ENCODE measurements around the gene NDUFS1. TPM values are rescaled to one million over a fixed set of nuclear protein-coding genes. Genes with fewer than 3 reads are reported as not detected.

NDUFS1 gene
- total and polyA plus RNA-seq, 4 donors, result 16.3 to 87.4 (median 60.5) TPM

GRCh38 chr2:206145665-206146064 is 13.6 kb downstream of the NDUFS1 start:
- Histone ChIP-seq H3K27me3 (ENCODE audit: control insufficient read depth in 3 of 3, insufficient read depth in 3 of 3, low read length in 2 of 3) (no peaks in the 10 kb centered on the region), H3K9ac (ENCODE audit: insufficient read depth in 1 of 2, low read length in 2 of 2) (no peak overlapping the region), H3K27ac (ENCODE audit: low read depth in 1 of 2, low read length in 1 of 2) (no peak overlapping the region), H3K4me1 (ENCODE audit: control insufficient read depth in 5 of 5, insufficient read depth in 5 of 5, low read length in 5 of 5) (no peaks in the 10 kb centered on the region), H3K4me3 (no peak overlapping the region), H3K36me3 (ENCODE audit: control insufficient read depth in 4 of 4, insufficient read depth in 4 of 4, low read length in 4 of 4) (peaks cover 27 to 66% (median 46%) of the 10 kb centered on the region in 4 donors), H3K9me3 (ENCODE audit: control insufficient read depth in 4 of 4, insufficient read depth in 3 of 4, low read length in 3 of 4) (no peaks in the 10 kb centered on the region)
- TF ChIP-seq CTCF (IDR thresholded peaks at IDR 0.05; ENCODE audit: control extremely low read depth, extremely low read depth), result no peak
- WGBS, 2 donors, result 78 to 93% methylated on average over 5 of the region's 5 CpGs
- DNase-seq (no peak), ATAC-seq (ENCODE audit: insufficient read depth, low FRiP score) (no peak)

- no peak for ATAC-seq (ENCODE audit: insufficient read depth, low FRiP score)
- no peak overlapping the region for H3K27ac ChIP-seq (ENCODE audit: low read depth in 1 of 2, low read length in 1 of 2)
- H3K36me3 ChIP-seq (ENCODE audit: control insufficient read depth in 4 of 4, insufficient read depth in 4 of 4, low read length in 4 of 4), result peaks cover 29 to 58% (median 39%) of the 10 kb centered on the region in 4 donors
- no peaks in the 10 kb centered on the region for H3K4me1 ChIP-seq (ENCODE audit: control insufficient read depth in 5 of 5, insufficient read depth in 5 of 5, low read length in 5 of 5)
- no peak for DNase-seq
- no peak overlapping the region for H3K9ac ChIP-seq (ENCODE audit: insufficient read depth in 1 of 2, low read length in 2 of 2)
- no peaks in the 10 kb centered on the region for H3K9me3 ChIP-seq (ENCODE audit: control insufficient read depth in 4 of 4, insufficient read depth in 3 of 4, low read length in 3 of 4)
- no peak overlapping the region for H3K4me3 ChIP-seq
- no peaks in the 10 kb centered on the region for H3K27me3 ChIP-seq (ENCODE audit: control insufficient read depth in 3 of 3, insufficient read depth in 3 of 3, low read length in 2 of 3)
- no peak for TF ChIP-seq CTCF (IDR thresholded peaks at IDR 0.05; ENCODE audit: control extremely low read depth, extremely low read depth)
- WGBS, 2 donors, result 97 to 99% methylated on average over 2 of the region's 2 CpGs
Observed at GRCh38 chr2:206144383-206144782, 14.9 kb downstream of the NDUFS1 start.

- 97 to 98% methylated on average over 4 of the region's 4 CpGs for WGBS, 2 donors
Observed at GRCh38 chr2:206143451-206143850, 15.8 kb downstream of the NDUFS1 start.

More at GRCh38 chr2:206143451-206143850, 15.8 kb downstream of the NDUFS1 start:
- Histone ChIP-seq H3K27ac (ENCODE audit: low read depth in 1 of 2, low read length in 1 of 2) (no peak overlapping the region), H3K9ac (ENCODE audit: insufficient read depth in 1 of 2, low read length in 2 of 2) (no peak overlapping the region), H3K4me3 (no peak overlapping the region), H3K4me1 (ENCODE audit: control insufficient read depth in 5 of 5, insufficient read depth in 5 of 5, low read length in 5 of 5) (no peaks in the 10 kb centered on the region), H3K9me3 (ENCODE audit: control insufficient read depth in 4 of 4, insufficient read depth in 3 of 4, low read length in 3 of 4) (no peaks in the 10 kb centered on the region), H3K36me3 (ENCODE audit: control insufficient read depth in 4 of 4, insufficient read depth in 4 of 4, low read length in 4 of 4) (peaks cover 31 to 57% (median 41%) of the 10 kb centered on the region in 4 donors), H3K27me3 (ENCODE audit: control insufficient read depth in 3 of 3, insufficient read depth in 3 of 3, low read length in 2 of 3) (no peaks in the 10 kb centered on the region)
- no peak for TF ChIP-seq CTCF (IDR thresholded peaks at IDR 0.05; ENCODE audit: control extremely low read depth, extremely low read depth)
- ATAC-seq (ENCODE audit: insufficient read depth, low FRiP score), result no peak
- DNase-seq, result no peak
